GM23338 (cell line): ENCODE data around the gene QSOX1. TPM values are rescaled to one million over a fixed set of nuclear protein-coding genes. Genes with fewer than 3 reads are reported as not detected.

ENCODE experiments used
- ATAC-seq: fragments of 200-7000 bp; cut with Tn5 transposase; 3 replicates; pipeline ENCODE4 v1.9.1; 2020
- DNase-seq: peaks from one replicate; pipeline ENCODE4 v3.0.0-alpha.2; 2015; ENCODE audit warnings: low spot score
- H2AFZ ChIP-seq: fragments of 200-600 bp; sonication (generic); 2 replicates; pipeline ENCODE4 v1.8.0; 2016; ENCODE audit warnings: antibody characterized with exemption, mild to moderate bottlenecking, moderate library complexity
- H3F3A ChIP-seq: fragments of 200-600 bp; sonication (generic); replicated peaks from 2 replicates; pipeline ENCODE4 v1.8.0; 2017; ENCODE audit warnings: antibody characterized with exemption, mixed run types, low read depth
- H3K27ac ChIP-seq: fragments of 200-600 bp; sonication (generic); 2 replicates; pipeline ENCODE4 v1.6.1; 2016; ENCODE audit warnings: low read depth
- H3K27me3 ChIP-seq: fragments of 200-600 bp; sonication (generic); 2 replicates; pipeline ENCODE4 v1.8.0; 2016; ENCODE audit warnings: mild to moderate bottlenecking, mixed run types, moderate library complexity; ENCODE audit not compliant: insufficient read depth
- H3K36me3 ChIP-seq: fragments of 200-600 bp; sonication (generic); 2 replicates; pipeline ENCODE4 v1.8.0; 2016; ENCODE audit warnings: mild to moderate bottlenecking; ENCODE audit not compliant: insufficient read depth
- H3K4me1 ChIP-seq: fragments of 200-600 bp; sonication (generic); 2 replicates; pipeline ENCODE4 v1.8.0; 2016; ENCODE audit warnings: mild to moderate bottlenecking, moderate library complexity; ENCODE audit not compliant: insufficient read depth
- H3K4me2 ChIP-seq: fragments of 200-600 bp; sonication (generic); 2 replicates; pipeline ENCODE4 v1.7.1; 2017; ENCODE audit warnings: mixed run types
- H3K4me3 ChIP-seq: fragments of 200-600 bp; sonication (generic); 2 replicates; pipeline ENCODE4 v1.6.1; 2016; ENCODE audit warnings: mixed run types
- H3K79me2 ChIP-seq: fragments of 200-600 bp; sonication (generic); replicated peaks from 2 replicates; pipeline ENCODE4 v1.8.0; 2017; ENCODE audit warnings: mild to moderate bottlenecking; ENCODE audit not compliant: insufficient read depth
- H3K9me2 ChIP-seq: fragments of 200-600 bp; sonication (generic); 2 replicates; pipeline ENCODE4 v1.8.0; 2017; ENCODE audit not compliant: insufficient read depth
- H4K20me1 ChIP-seq: fragments of 200-600 bp; sonication (generic); replicated peaks from 2 replicates; pipeline ENCODE4 v1.8.0; 2017; ENCODE audit warnings: mild to moderate bottlenecking; ENCODE audit not compliant: insufficient read depth
- H3K27ac Mint-ChIP-seq: 2 replicates; pipeline ENCODE4 v1.8.0; 2020; ENCODE audit warnings: inconsistent platforms, mild to moderate bottlenecking, moderate library complexity, mixed read lengths
- H3K27me3 Mint-ChIP-seq: 3 replicates; pipeline ENCODE4 v1.8.0; 2022; ENCODE audit warnings: low read depth, mild to moderate bottlenecking, moderate library complexity, mixed read lengths, inconsistent platforms; ENCODE audit not compliant: insufficient read depth, poor library complexity
- H3K36me3 Mint-ChIP-seq: 3 replicates; pipeline ENCODE4 v1.8.0; 2021; ENCODE audit warnings: low read depth, mild to moderate bottlenecking, inconsistent platforms, moderate library complexity, mixed read lengths
- H3K4me1 Mint-ChIP-seq: 3 replicates; pipeline ENCODE4 v1.8.0; 2020; ENCODE audit warnings: mild to moderate bottlenecking, inconsistent platforms, mixed read lengths
- H3K4me3 Mint-ChIP-seq: 3 replicates; pipeline ENCODE4 v1.8.0; 2021; ENCODE audit warnings: moderate library complexity, mild to moderate bottlenecking, inconsistent platforms, mixed read lengths
- H3K9me3 Mint-ChIP-seq: 3 replicates; pipeline ENCODE4 v1.8.0; 2020; ENCODE audit warnings: moderate library complexity, mild to moderate bottlenecking, inconsistent platforms, mixed read lengths
- CREB1 ChIP-seq: fragments of 250-450 bp; sonication (Bioruptor Pico); IDR thresholded peaks from 2 replicates; pipeline ENCODE4 v1.5.0; 2020; ENCODE audit warnings: low read depth, mild to moderate bottlenecking, moderate library complexity
- CTCF ChIP-seq, 2 experiments: fragments of 200-600 bp in 1 of 2; sonication (generic) in 1 of 2; conservative IDR thresholded peaks; 2 replicates each; pipeline versions ENCODE4 v1.5.1 to v1.6.1; 2016 to 2017; ENCODE audit warnings: antibody characterized with exemption in 2 of 2, low read depth in 2 of 2, mild to moderate bottlenecking in 2 of 2, moderate library complexity in 1 of 2
- ETS1 ChIP-seq: IDR thresholded peaks from 2 replicates; pipeline ENCODE4 v1.6.1; 2016; ENCODE audit warnings: antibody characterized with exemption
- EZH2 ChIP-seq: fragments of 200-600 bp; sonication (generic); IDR thresholded peaks from one replicate; pipeline ENCODE4 v1.8.0; 2017; ENCODE audit warnings: antibody characterized with exemption, mild to moderate bottlenecking, low read depth; ENCODE audit not compliant: unreplicated experiment
- EZH2phosphoT487 ChIP-seq: fragments of 200-600 bp; sonication (generic); IDR thresholded peaks from one replicate; pipeline ENCODE4 v1.8.1; 2018; ENCODE audit warnings: antibody characterized with exemption; ENCODE audit not compliant: unreplicated experiment
- JUNB ChIP-seq: IDR thresholded peaks from one replicate; pipeline ENCODE4 v1.6.1; 2016; ENCODE audit warnings: antibody characterized with exemption; ENCODE audit not compliant: unreplicated experiment
- NANOG ChIP-seq: IDR thresholded peaks from 2 replicates; pipeline ENCODE4 v1.6.1; 2016; ENCODE audit warnings: antibody characterized with exemption, borderline replicate concordance
- POLR2AphosphoS5 ChIP-seq: IDR thresholded peaks from 2 replicates; pipeline ENCODE4 v1.6.1; 2016; ENCODE audit warnings: antibody characterized with exemption, low read depth
- REST ChIP-seq: IDR thresholded peaks from one replicate; pipeline ENCODE4 v1.6.1; 2018; ENCODE audit warnings: antibody characterized with exemption; ENCODE audit not compliant: unreplicated experiment
- STAT1 ChIP-seq: IDR thresholded peaks from one replicate; pipeline ENCODE4 v1.6.1; 2016; ENCODE audit warnings: antibody characterized with exemption; ENCODE audit not compliant: unreplicated experiment
- ZNF114 ChIP-seq: fragments of 250-450 bp; sonication (Bioruptor Pico); IDR thresholded peaks from 2 replicates; pipeline ENCODE4 v1.5.0; 2020; ENCODE audit warnings: mild to moderate bottlenecking, moderate library complexity
- ZNF331 ChIP-seq: fragments of 250-450 bp; sonication (Bioruptor Pico); IDR thresholded peaks from 2 replicates; pipeline ENCODE4 v1.5.0; 2020; ENCODE audit warnings: low read depth, mild to moderate bottlenecking, moderate library complexity
- ZNF462 ChIP-seq: fragments of 250-450 bp; sonication (Bioruptor Pico); IDR thresholded peaks from 2 replicates; pipeline ENCODE4 v1.5.0; 2020; ENCODE audit warnings: mild to moderate bottlenecking, moderate library complexity
- polyA plus RNA-seq: library from polyadenylated mRNA; unstranded; fragments of >200 nt; fragmentation: Nextera tagmentation; extraction: Ambion mirVana; gene quantifications from 2 replicates; pipeline ENCODE4 v1.2.1, GENCODE V29; 2016
- total RNA-seq: library from RNA; depleted of rRNA; stranded (reverse); fragments of >200 nt; shearing (Covaris generic); gene quantifications from 2 replicates; pipeline ENCODE4 v1.2.3, GENCODE V29; 2014

The QSOX1 gene
- total and polyA plus RNA-seq, 2 experiments from 2014 or later, result 47.8 to 119 TPM

GRCh38 chr1:180176965-180177364 is 22.3 kb downstream of the QSOX1 start:
- H3K27ac Mint-ChIP-seq, result no peak overlapping the region
- Histone ChIP-seq H3K27ac (no peak overlapping the region), H3K4me2 (no peak overlapping the region), H3F3A (no peaks in the 10 kb centered on the region; the same call in 1 of the 2 replicates), H3K79me2 (no peaks in the 10 kb centered on the region), H2AFZ (no peak overlapping the region), H3K4me3 (no peak overlapping the region), H3K36me3 (no peaks in the 10 kb centered on the region), H3K9me2 (no peaks in the 10 kb centered on the region), H4K20me1 (no peaks in the 10 kb centered on the region; the same call in 1 of the 2 replicates), H3K27me3 (no peaks in the 10 kb centered on the region), H3K4me1 (no peaks in the 10 kb centered on the region)
- no peak for TF ChIP-seq EZH2phosphoT487
- no peak for TF ChIP-seq ZNF462 (CRISPR knock-in tag)
- no peak for TF ChIP-seq ZNF114 (CRISPR knock-in tag)
- TF ChIP-seq ZNF331 (CRISPR knock-in tag), result no peak
- no peak for TF ChIP-seq REST
- no peak for TF ChIP-seq JUNB
- no peak for TF ChIP-seq POLR2AphosphoS5
- TF ChIP-seq NANOG, result no peak
- TF ChIP-seq CTCF (conservative IDR thresholded peaks at IDR 0.05; ENCODE audit: low read depth in 2 of 2), result no peak
- TF ChIP-seq CREB1 (CRISPR knock-in tag), result no peak
- no peak for TF ChIP-seq STAT1
- TF ChIP-seq ETS1, result no peak
- no peak for TF ChIP-seq EZH2
- no peaks in the 10 kb centered on the region for H3K9me3 Mint-ChIP-seq
- H3K36me3 Mint-ChIP-seq, result no peaks in the 10 kb centered on the region
- H3K4me3 Mint-ChIP-seq, result no peak overlapping the region
- no peaks in the 10 kb centered on the region; the same call in 2 of the 3 replicates for H3K4me1 Mint-ChIP-seq
- no peak for ATAC-seq
- no peak for DNase-seq
- H3K27me3 Mint-ChIP-seq, result peaks cover 7% of the 10 kb centered on the region
